Endothelial cell of umbilical vein (primary cell): Measurements from ENCODE around the gene LITAFD. TPM values are rescaled to one million over a fixed set of nuclear protein-coding genes. Genes with fewer than 3 reads are reported as not detected.

ENCODE experiments used
- BruUV-seq: library from RNA; stranded (reverse); fragments of 400-500 nt; replicated peaks from 2 replicates; lab custom pipeline; 2021; lab: Mats Ljungman, UMichigan
- CTCF ChIA-PET: fragments of 300-600, 350-600 bp; sonication (Branson Sonifier 250); formaldehyde crosslinking; loops from one replicate; lab custom pipeline; 2021; ENCODE audit warnings: antibody characterized with exemption, inconsistent platforms; lab: Charles Lee
- POLR2A ChIA-PET: fragments of 300-600, 350-600 bp; sonication (Branson Sonifier 250); formaldehyde crosslinking; loops from one replicate; lab custom pipeline; 2021; ENCODE audit warnings: antibody characterized with exemption, inconsistent platforms; lab: Charles Lee
- DNase-seq: peaks from one replicate; pipeline ENCODE4 v3.0.0-alpha.2; 2011; ENCODE audit warnings: low read depth, low spot score
- FAIRE-seq: peaks from 2 replicates; lab custom pipeline; 2011; peaks lifted over from hg19 to GRCh38; lab: Jason Lieb, UNC
- H2AFZ ChIP-seq: 2 replicates; pipeline ENCODE4 v1.6.0; 2012; ENCODE audit warnings: low read depth, low read length, control low read depth, inconsistent platforms
- H3K27ac ChIP-seq: 2 replicates; pipeline ENCODE4 v1.5.1; 2011; ENCODE audit warnings: low read depth, mild to moderate bottlenecking, control low read depth, low read length, moderate library complexity; ENCODE audit not compliant: insufficient read depth
- H3K27me3 ChIP-seq, 2 experiments: 2 replicates each; pipeline versions ENCODE4 v1.6.0 to v1.6.1; 2011; ENCODE audit warnings: low read length in 2 of 2, mixed read lengths in 1 of 2; ENCODE audit not compliant: control insufficient read depth in 2 of 2, insufficient read depth in 2 of 2
- H3K36me3 ChIP-seq, 2 experiments: 2 replicates in 1 of 2; 3 replicates in 1 of 2; pipeline ENCODE4 v1.5.1; 2011; ENCODE audit warnings: low read length in 2 of 2, mild to moderate bottlenecking in 1 of 2, moderate library complexity in 1 of 2; ENCODE audit not compliant: control insufficient read depth in 2 of 2, insufficient read depth in 2 of 2; ENCODE audit errors: extremely low read depth in 1 of 2
- H3K4me1 ChIP-seq: 3 replicates; pipeline ENCODE4 v1.5.1; 2011; ENCODE audit warnings: mild to moderate bottlenecking, low read length; ENCODE audit not compliant: control insufficient read depth, insufficient read depth; ENCODE audit errors: extremely low read depth
- H3K4me2 ChIP-seq: 2 replicates; pipeline ENCODE4 v1.6.1; 2011; ENCODE audit warnings: low read length, control low read depth, mixed read lengths; ENCODE audit not compliant: insufficient read depth
- H3K4me3 ChIP-seq, 3 experiments: fragments of 200-600 bp in 1 of 3; sonication (generic), shearing (Covaris generic) in 1 of 3; replicated peaks in 1 of 3; 2 replicates each; pipeline ENCODE4 v1.5.1; 2011 to 2016; ENCODE audit warnings: control low read depth in 3 of 3, low read length in 3 of 3, mild to moderate bottlenecking in 2 of 3, inconsistent platforms in 1 of 3, low read depth in 1 of 3, moderate library complexity in 1 of 3; ENCODE audit not compliant: insufficient read depth in 1 of 3
- H3K79me2 ChIP-seq: 2 replicates; pipeline ENCODE4 v1.6.0; 2012; ENCODE audit warnings: low read length, inconsistent platforms; ENCODE audit not compliant: control insufficient read depth, insufficient read depth
- H3K9ac ChIP-seq: replicated peaks from 2 replicates; pipeline ENCODE3; 2011; ENCODE audit warnings: low read length, control low read depth; ENCODE audit not compliant: insufficient read depth; ENCODE audit errors: extremely low read depth
- H3K9me1 ChIP-seq: replicated peaks from 3 replicates; pipeline ENCODE4 v1.6.0; 2011; ENCODE audit warnings: mild to moderate bottlenecking, low read length; ENCODE audit not compliant: control insufficient read depth, insufficient read depth; ENCODE audit errors: extremely low read depth
- H3K9me3 ChIP-seq: replicated peaks from 2 replicates; pipeline ENCODE4 v1.5.1; 2012; ENCODE audit warnings: low read length, inconsistent platforms; ENCODE audit not compliant: control insufficient read depth, insufficient read depth
- H4K20me1 ChIP-seq: replicated peaks from 2 replicates; pipeline ENCODE3; 2011; ENCODE audit warnings: mild to moderate bottlenecking, low read length; ENCODE audit not compliant: control insufficient read depth, insufficient read depth; ENCODE audit errors: extremely low read depth
- EZH2 ChIP-seq: IDR thresholded peaks from 2 replicates; pipeline ENCODE4 v1.6.1; 2012; ENCODE audit warnings: borderline replicate concordance, low read depth, mild to moderate bottlenecking, moderate library complexity, low read length, inconsistent platforms; ENCODE audit not compliant: severe bottlenecking
- FOS ChIP-seq: IDR thresholded peaks from 2 replicates; pipeline ENCODE4 v1.6.1; 2011; ENCODE audit warnings: mild to moderate bottlenecking, low read length, moderate library complexity, borderline replicate concordance; ENCODE audit not compliant: insufficient read depth
- GATA2 ChIP-seq: IDR thresholded peaks from 2 replicates; pipeline ENCODE4 v1.7.0; 2011; ENCODE audit warnings: low read depth, mild to moderate bottlenecking, moderate library complexity, mixed read lengths, low read length; ENCODE audit not compliant: insufficient read length, insufficient read depth
- JUN ChIP-seq: IDR thresholded peaks from 2 replicates; pipeline ENCODE4 v1.6.1; 2011; ENCODE audit warnings: borderline replicate concordance, low read depth; ENCODE audit not compliant: insufficient read length, insufficient read depth
- MYC ChIP-seq: IDR thresholded peaks from one replicate; pipeline ENCODE4 v1.6.1; 2011; ENCODE audit warnings: mild to moderate bottlenecking, low read depth, low read length
- POLR2A ChIP-seq: IDR thresholded peaks from 2 replicates; pipeline ENCODE4 v1.6.1; 2012; ENCODE audit warnings: low read depth, mild to moderate bottlenecking, control low read depth, low read length
- POLR2AphosphoS5 ChIP-seq: IDR thresholded peaks from 2 replicates; pipeline ENCODE4 v1.6.1; 2012; ENCODE audit warnings: low read depth, mild to moderate bottlenecking, control low read depth, low read length, moderate library complexity; ENCODE audit not compliant: insufficient read depth
- dilution Hi-C: fragments of 300-500 bp; cut with MboI; formaldehyde crosslinking; loops from one replicate; pipeline ENCODE4 v1.15.0; 2019; ENCODE audit warnings: low sequenced_read_pairs; ENCODE audit not compliant: extremely low pct_ligation_motif_present
- intact Hi-C: fragments of 100-400 bp; cut with micrococcal nuclease; formaldehyde crosslinking; loops from one replicate; pipeline ENCODE4 v1.10.0; 2022
- polyA plus RNA-seq, 4 experiments: library from polyadenylated mRNA; depleted of rRNA in 3 of 4; stranded (reverse) in 3 of 4; unstranded in 1 of 4; fragments of >200 nt; gene quantifications; 2 replicates each; pipeline versions ENCODE4 v1.2.1 to v1.2.3, GENCODE V29; 2011 to 2012; ENCODE audit warnings: missing spikeins in 1 of 4
- total RNA-seq: library from RNA; stranded (reverse); gene quantifications from 2 replicates; pipeline ENCODE4 v1.2.3, GENCODE V29; 2021
- TF ChIP-seq, protein P1 (sequence below), 2 donors: IDR thresholded peaks; 1 replicate in 1 of 2; 2 replicates in 1 of 2; pipeline ENCODE4 v1.5.1; 2011; ENCODE audit warnings: low read length in 2 of 2, mild to moderate bottlenecking in 2 of 2, moderate library complexity in 2 of 2, control low read depth in 1 of 2, inconsistent platforms in 1 of 2, low read depth in 1 of 2; ENCODE audit not compliant: insufficient read depth in 1 of 2; ENCODE audit errors: extremely low read depth in 1 of 2
- TF ChIP-seq, protein P2 (sequence below): IDR thresholded peaks from 2 replicates; pipeline ENCODE4 v1.6.1; 2011; ENCODE audit not compliant: insufficient read depth, insufficient read length

The LITAFD gene
- total and polyA plus RNA-seq, 2 donors (not counting 3 experiments of a cell fraction or from before 2014, with no cell fraction given): not detected

DNA sequence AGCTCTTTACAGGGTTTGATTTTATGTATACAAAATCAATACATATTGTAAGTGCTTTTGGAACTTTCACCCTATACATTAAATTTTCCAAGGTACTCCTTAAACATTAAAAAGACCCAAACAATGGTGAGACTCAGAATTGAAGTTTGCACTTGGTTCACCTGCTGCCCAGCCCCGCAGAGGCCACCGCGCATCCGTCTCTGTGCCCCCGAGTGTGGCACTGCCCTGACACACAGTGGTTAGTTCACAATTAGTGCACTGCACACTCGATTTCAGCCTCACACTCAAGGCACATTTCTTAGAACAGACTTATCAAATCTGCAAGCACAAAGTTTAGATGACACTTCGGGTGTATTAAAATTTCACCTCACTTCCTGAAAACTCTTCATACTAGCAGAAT lies 43.3 kb downstream of the LITAFD start:
- Histone ChIP-seq H2AFZ (no peak overlapping the region), H3K4me1 (no peaks in the 10 kb centered on the region), H4K20me1 (peaks cover 9% of the 10 kb centered on the region), H3K27ac (no peak overlapping the region), H3K27me3 (no peaks in the 10 kb centered on the region), H3K79me2 (peaks cover 78% of the 10 kb centered on the region), H3K9ac (no peak overlapping the region), H3K9me3 (no peaks in the 10 kb centered on the region), H3K4me2 (no peak overlapping the region), H3K9me1 (no peaks in the 10 kb centered on the region), H3K36me3 (peaks cover 9 to 25% of the 10 kb centered on the region in 2 experiments), H3K4me3 (no peak overlapping the region)
- ChIA-PET CTCF (interaction anchor here (2.6 kb wide), 1 partner anchor 83 kb away, joined by 11 read pairs; no protein-coding TSS in a partner anchor), POLR2A (no interaction called here)
- intact Hi-C loops (no loop called here), dilution Hi-C loops (no loop called here)
- TF ChIP-seq, protein P1, sequence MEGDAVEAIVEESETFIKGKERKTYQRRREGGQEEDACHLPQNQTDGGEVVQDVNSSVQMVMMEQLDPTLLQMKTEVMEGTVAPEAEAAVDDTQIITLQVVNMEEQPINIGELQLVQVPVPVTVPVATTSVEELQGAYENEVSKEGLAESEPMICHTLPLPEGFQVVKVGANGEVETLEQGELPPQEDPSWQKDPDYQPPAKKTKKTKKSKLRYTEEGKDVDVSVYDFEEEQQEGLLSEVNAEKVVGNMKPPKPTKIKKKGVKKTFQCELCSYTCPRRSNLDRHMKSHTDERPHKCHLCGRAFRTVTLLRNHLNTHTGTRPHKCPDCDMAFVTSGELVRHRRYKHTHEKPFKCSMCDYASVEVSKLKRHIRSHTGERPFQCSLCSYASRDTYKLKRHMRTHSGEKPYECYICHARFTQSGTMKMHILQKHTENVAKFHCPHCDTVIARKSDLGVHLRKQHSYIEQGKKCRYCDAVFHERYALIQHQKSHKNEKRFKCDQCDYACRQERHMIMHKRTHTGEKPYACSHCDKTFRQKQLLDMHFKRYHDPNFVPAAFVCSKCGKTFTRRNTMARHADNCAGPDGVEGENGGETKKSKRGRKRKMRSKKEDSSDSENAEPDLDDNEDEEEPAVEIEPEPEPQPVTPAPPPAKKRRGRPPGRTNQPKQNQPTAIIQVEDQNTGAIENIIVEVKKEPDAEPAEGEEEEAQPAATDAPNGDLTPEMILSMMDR (IDR thresholded peaks at IDR 0.05; ENCODE audit: extremely low read depth in 1 of 2, insufficient read depth in 1 of 2, low read depth in 1 of 2, low read length in 2 of 2): no peak
- TF ChIP-seq MYC (no peak), POLR2A (no peak), FOS (no peak), GATA2 (no peak), POLR2AphosphoS5 (no peak)
- DNase-seq: no peak
- no peak for FAIRE-seq
- BruUV-seq: no TSS peak

DNA sequence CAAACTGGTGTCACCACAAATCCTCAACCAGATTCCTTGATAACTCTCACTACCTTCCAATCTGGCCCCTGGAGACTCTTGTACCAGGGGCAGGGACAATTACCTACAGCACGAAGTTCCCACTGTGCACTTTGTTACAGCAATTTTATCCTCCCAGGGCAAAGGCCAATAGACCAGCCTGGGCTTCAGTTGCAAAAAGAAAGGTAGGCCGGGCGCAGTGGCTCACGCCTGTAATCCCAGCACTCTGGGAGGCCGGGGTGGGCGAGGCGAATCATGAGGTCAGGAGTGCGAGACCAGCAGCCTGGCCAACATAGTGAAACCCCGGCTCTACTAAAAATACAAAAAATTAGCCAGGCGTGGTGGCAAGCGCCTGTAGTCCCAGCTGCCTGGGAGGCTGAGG lies 44.7 kb downstream of the LITAFD start:
- no TSS peak for BruUV-seq
- H3K9me1 ChIP-seq: no peaks in the 10 kb centered on the region
- intact Hi-C loops: no loop called here
- CTCF ChIA-PET: interaction anchor here (2.6 kb wide), 1 partner anchor 82 kb away, joined by 11 read pairs; no protein-coding TSS in a partner anchor
- peaks cover 9 to 18% of the 10 kb centered on the region in 2 experiments for H3K36me3 ChIP-seq
- no peaks in the 10 kb centered on the region for H3K9me3 ChIP-seq
- no peaks in the 10 kb centered on the region for H3K4me1 ChIP-seq
- no peak overlapping the region for H3K4me3 ChIP-seq
- no peak overlapping the region for H3K9ac ChIP-seq
- peaks cover 12% of the 10 kb centered on the region for H4K20me1 ChIP-seq
- DNase-seq (no peak), FAIRE-seq (no peak)
- no peak overlapping the region for H3K4me2 ChIP-seq
- H2AFZ ChIP-seq: no peak overlapping the region
- H3K79me2 ChIP-seq: peaks cover 87% of the 10 kb centered on the region
- dilution Hi-C loops: no loop called here
- no peaks in the 10 kb centered on the region for H3K27me3 ChIP-seq
- POLR2A ChIA-PET: no interaction called here
- no peak for TF ChIP-seq EZH2
- no peak for TF ChIP-seq POLR2A
- TF ChIP-seq MYC: no peak
- no peak for TF ChIP-seq FOS
- no peak for TF ChIP-seq GATA2
- TF ChIP-seq, protein P1 (IDR thresholded peaks at IDR 0.05; ENCODE audit: extremely low read depth in 1 of 2, insufficient read depth in 1 of 2, low read depth in 1 of 2, low read length in 2 of 2): no peak
- TF ChIP-seq, protein P2, sequence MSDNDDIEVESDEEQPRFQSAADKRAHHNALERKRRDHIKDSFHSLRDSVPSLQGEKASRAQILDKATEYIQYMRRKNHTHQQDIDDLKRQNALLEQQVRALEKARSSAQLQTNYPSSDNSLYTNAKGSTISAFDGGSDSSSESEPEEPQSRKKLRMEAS: no peak
- no peak for TF ChIP-seq JUN
- TF ChIP-seq POLR2AphosphoS5: no peak
- no peak overlapping the region for H3K27ac ChIP-seq
